Fibroblast of pulmonary artery (primary cell): ENCODE measurements around the gene KSR1.

Source experiments
- DNase-seq: peaks from one replicate; pipeline ENCODE4 v3.0.0-alpha.2; 2010; ENCODE audit warnings: low read depth
- H3K4me3 ChIP-seq: replicated peaks from 2 replicates; pipeline ENCODE4 v1.5.1; 2011; ENCODE audit warnings: low read depth, mild to moderate bottlenecking, control low read depth, low read length, moderate library complexity
- TF ChIP-seq, protein P1 (sequence below): IDR thresholded peaks from 2 replicates; pipeline ENCODE4 v1.5.1; 2011; ENCODE audit warnings: mild to moderate bottlenecking, control low read depth, low read length, inconsistent platforms; ENCODE audit errors: missing control alignments

The KSR1 gene

DNA sequence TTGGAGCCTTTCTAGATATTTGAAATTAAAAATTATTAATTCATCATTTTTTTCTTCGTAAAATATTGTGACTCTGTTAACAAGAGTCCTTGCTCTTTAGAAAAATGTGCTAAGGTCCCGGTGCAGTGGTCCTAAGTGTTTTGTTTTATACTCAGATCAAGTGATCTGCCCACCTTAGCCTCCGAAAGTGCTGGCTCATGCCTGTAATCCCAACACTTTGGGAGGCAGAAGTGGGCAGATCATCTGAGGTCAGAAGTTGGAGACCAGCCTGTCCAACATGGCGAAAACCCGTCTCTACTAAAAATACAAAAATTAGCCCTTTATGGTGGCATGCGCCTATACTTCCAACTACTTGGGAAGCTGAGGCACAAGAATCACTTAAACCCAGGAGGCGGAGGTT, 92.1 kb downstream of the KSR1 start:
- TF ChIP-seq, protein P1, sequence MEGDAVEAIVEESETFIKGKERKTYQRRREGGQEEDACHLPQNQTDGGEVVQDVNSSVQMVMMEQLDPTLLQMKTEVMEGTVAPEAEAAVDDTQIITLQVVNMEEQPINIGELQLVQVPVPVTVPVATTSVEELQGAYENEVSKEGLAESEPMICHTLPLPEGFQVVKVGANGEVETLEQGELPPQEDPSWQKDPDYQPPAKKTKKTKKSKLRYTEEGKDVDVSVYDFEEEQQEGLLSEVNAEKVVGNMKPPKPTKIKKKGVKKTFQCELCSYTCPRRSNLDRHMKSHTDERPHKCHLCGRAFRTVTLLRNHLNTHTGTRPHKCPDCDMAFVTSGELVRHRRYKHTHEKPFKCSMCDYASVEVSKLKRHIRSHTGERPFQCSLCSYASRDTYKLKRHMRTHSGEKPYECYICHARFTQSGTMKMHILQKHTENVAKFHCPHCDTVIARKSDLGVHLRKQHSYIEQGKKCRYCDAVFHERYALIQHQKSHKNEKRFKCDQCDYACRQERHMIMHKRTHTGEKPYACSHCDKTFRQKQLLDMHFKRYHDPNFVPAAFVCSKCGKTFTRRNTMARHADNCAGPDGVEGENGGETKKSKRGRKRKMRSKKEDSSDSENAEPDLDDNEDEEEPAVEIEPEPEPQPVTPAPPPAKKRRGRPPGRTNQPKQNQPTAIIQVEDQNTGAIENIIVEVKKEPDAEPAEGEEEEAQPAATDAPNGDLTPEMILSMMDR = no peak
- H3K4me3 ChIP-seq = no peak overlapping the region
- no peak for DNase-seq

DNA sequence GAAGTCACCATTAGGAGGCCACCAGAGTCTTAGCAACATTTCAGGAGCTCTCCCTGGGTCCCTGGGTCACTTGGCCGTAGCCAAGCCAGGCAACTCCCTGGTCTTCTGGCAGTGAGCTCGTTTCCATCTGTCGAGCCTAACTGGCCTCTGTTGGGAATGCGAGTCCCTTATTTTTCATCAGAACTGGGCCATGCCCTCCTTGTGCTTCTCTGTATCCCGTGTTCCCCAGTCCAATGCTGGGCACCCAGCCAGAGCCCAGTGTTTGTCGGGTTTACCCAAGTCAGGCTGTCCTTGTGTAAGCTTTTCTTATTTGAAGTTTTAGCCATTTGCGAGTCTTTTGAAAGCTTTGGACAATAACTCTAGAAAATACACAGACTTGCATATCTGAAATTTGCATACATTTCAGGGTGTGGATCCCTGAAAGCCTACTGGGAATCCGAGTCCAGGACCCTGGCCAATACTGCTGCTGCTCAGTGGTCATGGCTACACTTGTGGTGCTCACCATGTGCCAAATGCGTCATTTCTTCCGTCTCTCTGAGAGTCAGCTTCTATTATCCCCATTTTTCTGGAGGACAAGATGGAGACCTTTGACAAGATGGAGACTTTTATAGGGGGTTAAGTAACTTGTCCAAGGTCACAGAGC, 93.1 kb downstream of the KSR1 start:
- H3K4me3 ChIP-seq = no peak overlapping the region
- DNase-seq = peak; percentile 43
- TF ChIP-seq, protein P1 = no peak

DNA sequence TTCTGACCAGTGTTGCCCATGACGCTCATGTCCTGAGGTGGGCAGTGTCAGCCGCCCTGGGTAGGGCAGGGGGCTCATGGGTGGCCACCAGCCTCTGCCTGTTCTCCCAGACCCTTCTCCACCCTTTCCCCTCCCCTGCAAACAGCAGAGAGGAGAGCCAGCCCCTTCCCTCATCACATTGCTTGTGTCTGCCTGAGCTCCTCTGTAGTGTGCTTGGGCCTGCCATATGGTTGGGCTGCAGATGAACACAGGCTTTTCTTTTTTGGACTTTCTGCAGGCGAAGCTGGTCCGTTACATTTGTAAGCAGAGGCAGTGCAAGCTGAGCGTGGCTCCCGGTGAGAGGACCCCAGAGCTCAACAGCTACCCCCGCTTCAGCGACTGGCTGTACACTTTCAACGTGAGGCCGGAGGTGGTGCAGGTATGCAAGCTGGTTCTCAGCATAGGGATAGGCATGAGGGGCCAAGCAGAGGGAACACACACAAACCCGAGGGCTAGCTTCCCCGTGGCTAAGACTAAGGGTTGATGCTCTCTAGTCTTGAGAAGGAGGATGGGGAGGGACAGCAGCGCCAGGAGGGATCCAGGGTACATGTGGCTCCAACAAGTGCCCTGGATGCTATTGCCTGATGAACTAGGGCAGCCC, 94.2 kb downstream of the KSR1 start:
- no peak for DNase-seq
- H3K4me3 ChIP-seq = no peak overlapping the region
- TF ChIP-seq, protein P1 = no peak

DNA sequence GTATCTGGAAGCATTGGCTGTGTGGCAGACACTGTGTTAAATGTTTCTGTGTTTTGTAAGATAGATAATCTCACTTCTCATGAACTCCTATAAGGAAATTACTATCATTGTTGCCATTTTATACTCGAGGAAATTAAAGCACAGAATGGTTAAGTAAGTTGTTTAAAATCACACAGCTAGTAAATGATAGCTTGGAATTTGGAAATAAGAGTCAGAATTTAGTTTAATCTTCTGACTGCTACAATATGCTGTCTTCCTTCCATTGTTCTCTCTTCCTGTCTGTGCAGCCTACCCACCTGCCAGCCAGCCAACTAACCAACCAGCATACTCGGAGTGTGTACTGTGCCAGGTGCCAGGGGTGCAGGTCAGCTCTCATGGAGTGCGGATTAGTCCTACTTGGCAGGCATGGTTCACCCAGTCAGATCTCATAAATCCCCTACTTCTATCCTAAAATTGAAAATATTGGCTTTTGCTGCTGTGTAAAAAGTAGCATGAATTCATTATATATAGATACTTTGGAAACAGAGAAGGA, 94.8 kb downstream of the KSR1 start:
- TF ChIP-seq, protein P1 = no peak
- no peak for DNase-seq
- H3K4me3 ChIP-seq = no peak overlapping the region

DNA sequence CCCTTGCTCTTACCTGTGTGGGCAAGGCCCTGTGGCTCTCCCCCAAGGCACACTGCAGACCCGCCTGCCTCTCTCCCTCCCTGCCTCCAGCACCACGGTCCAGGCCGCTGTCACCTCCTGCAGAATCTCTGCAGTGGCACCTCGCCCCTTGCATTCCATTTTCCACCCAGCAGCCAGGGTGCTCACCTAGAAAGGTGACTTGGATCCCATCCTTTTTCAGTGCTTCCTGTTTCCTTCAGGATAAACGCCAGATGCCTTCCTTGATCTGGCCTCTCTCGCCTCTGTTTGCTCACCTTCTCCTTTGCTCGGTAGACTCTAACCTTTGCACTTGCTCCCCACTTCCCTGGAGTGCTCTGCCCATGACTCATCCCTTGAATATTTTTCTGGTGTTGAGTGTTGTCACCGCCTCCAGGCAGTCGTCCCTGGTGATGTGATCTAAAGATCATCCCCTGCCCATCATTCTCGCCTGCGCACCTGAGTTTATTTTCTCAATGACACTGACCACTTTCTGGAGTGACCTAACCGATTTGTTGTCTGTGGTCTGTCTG, 95.5 kb downstream of the KSR1 start:
- H3K4me3 ChIP-seq = no peak overlapping the region
- TF ChIP-seq, protein P1 = no peak

DNA sequence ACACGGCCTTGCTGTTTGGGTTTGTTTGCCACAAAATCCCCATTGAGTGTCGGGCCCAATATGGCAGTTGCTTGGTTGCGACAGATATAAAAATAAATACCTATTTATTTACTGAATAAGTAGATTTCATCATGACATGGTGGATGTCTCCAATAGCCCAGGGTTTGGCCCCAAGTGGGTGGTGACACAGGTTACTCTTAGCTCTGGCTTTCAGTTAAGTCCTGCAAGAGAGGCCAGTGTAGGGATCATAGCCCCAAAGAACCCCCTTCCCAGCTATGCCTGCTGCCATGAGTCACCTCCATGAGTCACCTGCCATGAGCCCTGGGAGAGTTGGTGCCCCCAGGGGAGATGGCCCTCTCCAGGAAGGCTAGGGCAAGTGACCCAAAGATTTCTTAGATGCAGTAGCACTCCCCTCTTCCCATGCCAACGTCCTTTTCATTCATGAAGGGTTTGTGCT, 96.1 kb downstream of the KSR1 start:
- no peak overlapping the region for H3K4me3 ChIP-seq
- TF ChIP-seq, protein P1 = no peak
- peak; percentile 49 for DNase-seq

More for the DNA sequence above, 95.5 kb downstream of the KSR1 start:
- DNase-seq = no peak
